Left renal cortex interstitium (tissue), 4 donors: Measurements from ENCODE around the gene GPSM1. TPM values are rescaled to one million over a fixed set of nuclear protein-coding genes. Genes with fewer than 3 reads are reported as not detected.

Experiments used
- DNase-seq, 4 donors: peaks; one replicate each; pipeline ENCODE4 v3.0.0-alpha.2; 2013; ENCODE audit warnings: low read depth in 4 of 4, low spot score in 2 of 4, missing footprints in 1 of 4
- polyA plus RNA-seq, 4 donors: library from polyadenylated mRNA; unstranded; fragments of 120-200 nt; gene quantifications; one replicate each; pipeline ENCODE4 v1.2.1, GENCODE V29; 2013; ENCODE audit not compliant: insufficient read length in 4 of 4

Gene GPSM1
- polyA plus RNA-seq, 4 donors, result 22.7 to 48.8 (median 42.0) TPM

GRCh38 chr9:136357202-136357725 lies 29.9 kb downstream of the GPSM1 start:
- DNase-seq, result no peak

- DNase-seq, result no peak
These were observed 30.7 kb downstream of the GPSM1 start for GRCh38 chr9:136358016-136358415.

GRCh38 chr9:136358888-136359287 lies 31.5 kb downstream of the GPSM1 start:
- no peak for DNase-seq

- no peak for DNase-seq
These were observed 32.7 kb downstream of the GPSM1 start for GRCh38 chr9:136359774-136360718.

GRCh38 chr9:136361047-136361753 lies 33.9 kb downstream of the GPSM1 start:
- DNase-seq, result no peak

GRCh38 chr9:136361754-136362449 lies 34.6 kb downstream of the GPSM1 start:
- no peak for DNase-seq

- no peak for DNase-seq
These were observed 35.1 kb downstream of the GPSM1 start for GRCh38 chr9:136362450-136362784.

- peak in 3 of 4 donors; percentile 77 to 85 (median 82) for DNase-seq
These were observed 36.0 kb downstream of the GPSM1 start, which contains the start of gene DNLZ for GRCh38 chr9:136363106-136363948. TSS of gene DNLZ (minus strand) at chr9:136363744. CDS start at chr9:136363714, 30 bp downstream.

GRCh38 chr9:136363949-136364748 lies 36.8 kb downstream of the GPSM1 start:
- DNase-seq, result no peak

- no peak for DNase-seq
These were observed 37.8 kb downstream of the GPSM1 start for GRCh38 chr9:136364942-136365774.

- no peak for DNase-seq
These were observed 38.5 kb downstream of the GPSM1 start for GRCh38 chr9:136365775-136366222.

GRCh38 chr9:136366826-136367225 lies 39.5 kb downstream of the GPSM1 start:
- no peak for DNase-seq

- DNase-seq, result no peak
These were observed 40.2 kb downstream of the GPSM1 start for GRCh38 chr9:136367296-136368145.

GRCh38 chr9:136368190-136368589 lies 40.9 kb downstream of the GPSM1 start:
- no peak for DNase-seq

GRCh38 chr9:136370037-136370436 lies 42.7 kb downstream of the GPSM1 start:
- no peak for DNase-seq

GRCh38 chr9:136370687-136371532 lies 43.6 kb downstream of the GPSM1 start:
- no peak for DNase-seq
